K562 (cell line): ENCODE data around the gene PTPN13. TPM values are rescaled to one million over a fixed set of nuclear protein-coding genes. Genes with fewer than 3 reads are reported as not detected.

Source experiments
- ATAC-seq: fragments of 200-7000 bp; cut with Tn5 transposase; 3 replicates; pipeline ENCODE4 v1.9.1; 2020; ENCODE audit warnings: moderate library complexity
- BruUV-seq: library from RNA; stranded (reverse); fragments of 400-500 nt; replicated peaks from 2 replicates; lab custom pipeline; 2021; lab: Mats Ljungman, UMichigan
- CTCF ChIA-PET: fragments of 300-600 bp; formaldehyde crosslinking; extraction: SDS; loops from one replicate; lab custom pipeline; 2021; ENCODE audit warnings: low intra/inter-chr PET ratio; lab: Yijun Ruan, JAX
- POLR2A ChIA-PET: fragments of 300-600, 350-650 bp; sonication (Branson Sonifier 250); formaldehyde crosslinking; extraction: SDS; loops from one replicate; lab custom pipeline; 2021; ENCODE audit warnings: antibody characterized with exemption, inconsistent platforms; lab: Yijun Ruan, JAX
- DNase-seq, 4 experiments: peaks; one replicate each; pipeline versions ENCODE4 v3.0.0 to v3.0.0-alpha.2; 2011 to 2018; ENCODE audit warnings: low spot score in 3 of 4, mixed read lengths in 3 of 4; ENCODE audit errors: extremely low read depth in 1 of 4
- FAIRE-seq: peaks from 2 replicates; lab custom pipeline; 2011; peaks lifted over from hg19 to GRCh38; lab: Jason Lieb, UNC
- H2AFZ ChIP-seq: 2 replicates; pipeline ENCODE4 v1.6.0; 2011; ENCODE audit warnings: low read depth, low read length, control low read depth, inconsistent platforms
- H3K27ac ChIP-seq: fragments of 200-600 bp; 3 replicates; pipeline ENCODE4 v1.8.0; 2011; ENCODE audit warnings: low read depth, mild to moderate bottlenecking, control low read depth, inconsistent platforms, low read length, moderate library complexity, mixed read lengths; ENCODE audit errors: extremely low read depth
- H3K27me3 ChIP-seq, 2 experiments: fragments of 300-600 bp in 1 of 2; 2 replicates in 1 of 2; 3 replicates in 1 of 2; pipeline versions ENCODE4 v1.6.0 to v1.8.0; 2011; ENCODE audit warnings: inconsistent platforms in 2 of 2, low read length in 2 of 2, mild to moderate bottlenecking in 1 of 2, mixed read lengths in 1 of 2, moderate library complexity in 1 of 2; ENCODE audit not compliant: control insufficient read depth in 2 of 2, insufficient read depth in 2 of 2
- H3K36me3 ChIP-seq: fragments of 300-600 bp; 3 replicates; pipeline ENCODE4 v1.8.0; 2011; ENCODE audit warnings: mild to moderate bottlenecking, low read length, inconsistent platforms; ENCODE audit not compliant: control insufficient read depth, insufficient read depth
- H3K4me1 ChIP-seq, 2 experiments: fragments of 200-600 bp in 1 of 2; replicated peaks in 1 of 2; 2 replicates in 1 of 2; 3 replicates in 1 of 2; pipeline versions ENCODE4 v1.5.1 to v1.8.0; 2011; ENCODE audit warnings: inconsistent platforms in 2 of 2, low read length in 2 of 2, mild to moderate bottlenecking in 1 of 2, mixed read lengths in 1 of 2, moderate library complexity in 1 of 2; ENCODE audit not compliant: control insufficient read depth in 2 of 2, insufficient read depth in 2 of 2
- H3K4me2 ChIP-seq: 2 replicates; pipeline ENCODE4 v1.6.1; 2011; ENCODE audit warnings: low read length, control low read depth, inconsistent platforms, mixed read lengths; ENCODE audit not compliant: insufficient read depth
- H3K4me3 ChIP-seq: fragments of 200-600 bp; sonication (generic), shearing (Covaris generic); 2 replicates; pipeline ENCODE4 v1.5.1; 2016; ENCODE audit warnings: control low read depth, inconsistent platforms
- H3K79me2 ChIP-seq: fragments of 200-600 bp; 3 replicates; pipeline ENCODE4 v1.8.0; 2011; ENCODE audit warnings: low read length, inconsistent platforms; ENCODE audit not compliant: control insufficient read depth, insufficient read depth
- H3K9ac ChIP-seq, 2 experiments: 2 replicates each; pipeline versions ENCODE4 v1.6.0 to v1.6.1; 2011; ENCODE audit warnings: low read depth in 2 of 2, low read length in 2 of 2, control low read depth in 1 of 2, inconsistent platforms in 1 of 2, mild to moderate bottlenecking in 1 of 2, mixed read lengths in 1 of 2; ENCODE audit not compliant: insufficient read depth in 1 of 2
- H3K9me1 ChIP-seq: one replicate; pipeline ENCODE4 v1.6.0; 2011; ENCODE audit warnings: inconsistent platforms, mild to moderate bottlenecking, low read length, moderate library complexity; ENCODE audit not compliant: control insufficient read depth, insufficient read depth
- H3K9me3 ChIP-seq: replicated peaks from 2 replicates; pipeline ENCODE4 v1.5.1; 2011; ENCODE audit warnings: low read depth, low read length, inconsistent platforms; ENCODE audit not compliant: control insufficient read depth, insufficient read depth
- H4K20me1 ChIP-seq: replicated peaks from 2 replicates; pipeline ENCODE4 v1.6.1; 2011; ENCODE audit warnings: low read length, inconsistent platforms, mixed read lengths; ENCODE audit not compliant: control insufficient read depth, insufficient read depth
- ASH1L ChIP-seq: fragments of 450-650 bp; IDR thresholded peaks from 2 replicates; pipeline ENCODE4 v1.6.1; 2018; ENCODE audit warnings: borderline replicate concordance, mild to moderate bottlenecking, low read depth; ENCODE audit not compliant: partially characterized antibody
- CBX5 ChIP-seq: IDR thresholded peaks from 2 replicates; pipeline ENCODE4 v1.6.1; 2014; ENCODE audit warnings: low read depth, borderline replicate concordance
- CREB5 ChIP-seq: fragments of 250-450 bp; sonication (Bioruptor Pico); IDR thresholded peaks from 2 replicates; pipeline ENCODE4 v1.5.0; 2020; ENCODE audit warnings: mild to moderate bottlenecking
- FOXA3 ChIP-seq, 2 experiments: fragments of 450-650 bp in 1 of 2; sonication (generic) in 1 of 2; formaldehyde crosslinking; IDR thresholded peaks in 1 of 2; conservative IDR thresholded peaks in 1 of 2; 2 replicates each; pipeline versions ENCODE4 v1.4.0 to v1.8.0; 2020 to 2022; ENCODE audit warnings: mild to moderate bottlenecking in 2 of 2, missing genetic modification reagents in 1 of 2
- HSF4 ChIP-seq: fragments of 250-450 bp; sonication (Bioruptor Pico); IDR thresholded peaks from 2 replicates; pipeline ENCODE4 v2.1.2; 2022; ENCODE audit warnings: mild to moderate bottlenecking, moderate library complexity, borderline replicate concordance
- MAFG ChIP-seq: fragments of 450-650 bp; conservative IDR thresholded peaks from 2 replicates; pipeline ENCODE4 v1.6.1; 2016; ENCODE audit warnings: missing genetic modification characterization, missing compliant biosample characterization
- POLR2AphosphoS2 ChIP-seq: IDR thresholded peaks from 2 replicates; pipeline ENCODE4 v1.6.1; 2012; ENCODE audit warnings: low read length, improper control_type of control experiment
- SNIP1 ChIP-seq: fragments of 450-650 bp; IDR thresholded peaks from 2 replicates; pipeline ENCODE4 v1.7.1; 2017; ENCODE audit warnings: low read depth, mild to moderate bottlenecking
- TARDBP ChIP-seq: fragments of 450-650 bp; IDR thresholded peaks from 2 replicates; pipeline ENCODE4 v1.6.1; 2016
- TBP ChIP-seq: optimal IDR thresholded peaks from 2 replicates; pipeline ENCODE3; 2011; ENCODE audit warnings: low read depth, low read length, improper control_type of control experiment
- ZNF41 ChIP-seq: fragments of 250-450 bp; sonication (Bioruptor Pico); conservative IDR thresholded peaks from 2 replicates; pipeline ENCODE4 v1.4.0; 2020; ENCODE audit warnings: mild to moderate bottlenecking
- WGBS: fragments of 100-300 bp; shearing (Covaris generic); methylation state at CpG from one replicate; pipeline ENCODE4 v1.1.6; 2016; ENCODE audit warnings: low coverage, mixed read lengths; ENCODE audit not compliant: insufficient coverage; ENCODE audit errors: missing lambda C conversion rate; 5-methylcytosine and 5-hydroxymethylcytosine counted together
- in situ Hi-C: fragments of 300-500 bp; cut with MboI; formaldehyde crosslinking; loops from 4 replicates; pipeline ENCODE4 v1.15.0; 2018; ENCODE audit warnings: inconsistent platforms, mixed read lengths
- intact Hi-C: fragments of 100-400 bp; cut with micrococcal nuclease; formaldehyde crosslinking; loops from 2 replicates; pipeline ENCODE4 v1.14.2; 2022
- polyA plus RNA-seq, 8 experiments: library from polyadenylated mRNA; depleted of rRNA in 4 of 8; stranded (reverse) in 5 of 8; unstranded in 3 of 8; fragments of >200 nt; fragmentation: Nextera tagmentation in 2 of 8; fragmentation: Illumina TruSeq in 1 of 8; extraction: Ambion mirVana in 2 of 8; extraction: Trizol in 1 of 8; gene quantifications; 2 replicates each; pipeline versions ENCODE4 v1.2.1 to v1.2.3, GENCODE V29; 2011 to 2014; ENCODE audit warnings: inconsistent platforms in 1 of 8, missing spikeins in 1 of 8
- total RNA-seq, 7 experiments: library from RNA; depleted of rRNA in 6 of 7; stranded (reverse); fragments of >200 nt in 6 of 7; fragmentation: Illumina TruSeq in 2 of 7; extraction: Trizol in 2 of 7; gene quantifications; 2 replicates each; pipeline versions ENCODE4 v1.2.1 to v1.2.3, GENCODE V29; 2011 to 2021; ENCODE audit warnings: low replicate concordance in 1 of 7
- TF ChIP-seq, protein P1 (sequence below): sonication (generic); formaldehyde crosslinking; IDR thresholded peaks from 2 replicates; pipeline ENCODE4 v1.8.0; 2023; ENCODE audit warnings: mild to moderate bottlenecking, missing genetic modification reagents
- TF ChIP-seq, protein P2 (sequence below): sonication (generic); formaldehyde crosslinking; IDR thresholded peaks from 2 replicates; pipeline ENCODE4 v1.8.1; 2023; ENCODE audit warnings: mild to moderate bottlenecking, missing genetic modification reagents

The PTPN13 gene
- total and polyA plus RNA-seq, 9 of the 15 experiments (the other 6 are each of a cell fraction or from before 2014, with no cell fraction given), result 0.33 TPM; not detected in 8

DNA sequence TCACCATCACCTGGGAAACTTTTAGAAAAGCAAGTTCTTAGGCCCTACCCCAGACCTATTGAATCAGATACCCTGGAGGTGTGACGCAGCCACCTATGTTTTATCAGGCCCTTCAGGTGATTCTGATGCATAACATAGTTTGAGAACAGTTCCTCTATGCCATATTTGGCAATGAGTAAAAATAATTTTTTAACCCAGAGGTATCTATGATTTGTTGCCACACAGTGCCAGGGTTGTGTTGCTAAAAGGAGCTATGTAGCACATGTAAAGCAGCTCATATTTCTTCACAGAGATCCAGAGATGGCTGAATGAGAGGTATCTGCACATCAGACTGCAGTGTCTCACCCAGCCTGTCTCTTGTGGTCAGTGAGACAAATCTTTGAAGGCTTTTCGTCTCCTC, 85.3 kb downstream of the PTPN13 start (continued):
- TF ChIP-seq ASH1L, result no peak
- no peak for TF ChIP-seq TBP
- no peak for TF ChIP-seq MAFG (tag)
- TF ChIP-seq FOXA3 (CRISPR knock-in tag; conservative IDR thresholded peaks at IDR 0.05 in 1 of 2, IDR thresholded peaks at IDR 0.05 in 1 of 2), result no peak
- no peak for TF ChIP-seq TARDBP
- no peak for TF ChIP-seq POLR2AphosphoS2
- no peak for TF ChIP-seq SNIP1

DNA sequence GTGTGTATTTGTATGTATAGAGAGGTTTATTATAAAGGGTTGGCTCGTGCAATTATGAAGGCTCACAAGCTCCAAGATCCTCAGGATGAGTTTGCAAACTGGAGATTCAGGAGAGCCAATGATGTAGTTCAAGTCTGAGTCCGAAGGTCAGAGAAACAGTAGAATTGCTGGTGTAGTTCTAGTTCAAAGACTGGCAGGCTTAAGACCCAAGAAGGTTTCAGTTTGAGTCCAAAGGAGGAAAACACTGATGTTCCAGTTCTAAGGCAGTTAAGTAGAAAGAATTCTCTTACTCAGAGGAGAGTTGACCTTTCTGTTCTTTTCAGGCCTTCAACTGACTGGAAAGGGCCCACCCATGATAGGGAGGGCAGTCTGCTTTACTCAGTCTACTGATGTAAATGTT, 89.1 kb downstream of the PTPN13 start:
- Histone ChIP-seq H3K4me2 (no peak overlapping the region), H4K20me1 (no peaks in the 10 kb centered on the region), H3K27me3 (no peaks in the 10 kb centered on the region), H3K79me2 (no peaks in the 10 kb centered on the region), H2AFZ (no peak overlapping the region), H3K9me3 (no peaks in the 10 kb centered on the region), H3K9ac (no peak overlapping the region), H3K4me1 (no peaks in the 10 kb centered on the region), H3K9me1 (no peaks in the 10 kb centered on the region), H3K27ac (no peak overlapping the region)
- ChIA-PET CTCF (interaction anchor here (0.7 kb wide), 1 partner anchor 838 kb away, joined by 3 read pairs; no protein-coding TSS in a partner anchor), POLR2A (no interaction called here)
- 0% methylated on average over 2 of the region's 2 CpGs for WGBS
- in situ Hi-C loops, result no loop called here
- DNase-seq (no peak), ATAC-seq (no peak)
- no TSS peak for BruUV-seq
- intact Hi-C loops, result no loop called here
- TF ChIP-seq HSF4 (CRISPR knock-in tag) (no peak), ZNF41 (no peak), CREB5 (no peak), CBX5 (no peak)
- TF ChIP-seq, protein P1, sequence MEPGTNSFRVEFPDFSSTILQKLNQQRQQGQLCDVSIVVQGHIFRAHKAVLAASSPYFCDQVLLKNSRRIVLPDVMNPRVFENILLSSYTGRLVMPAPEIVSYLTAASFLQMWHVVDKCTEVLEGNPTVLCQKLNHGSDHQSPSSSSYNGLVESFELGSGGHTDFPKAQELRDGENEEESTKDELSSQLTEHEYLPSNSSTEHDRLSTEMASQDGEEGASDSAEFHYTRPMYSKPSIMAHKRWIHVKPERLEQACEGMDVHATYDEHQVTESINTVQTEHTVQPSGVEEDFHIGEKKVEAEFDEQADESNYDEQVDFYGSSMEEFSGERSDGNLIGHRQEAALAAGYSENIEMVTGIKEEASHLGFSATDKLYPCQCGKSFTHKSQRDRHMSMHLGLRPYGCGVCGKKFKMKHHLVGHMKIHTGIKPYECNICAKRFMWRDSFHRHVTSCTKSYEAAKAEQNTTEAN (CRISPR knock-in tag), result no peak
- TF ChIP-seq, protein P2, sequence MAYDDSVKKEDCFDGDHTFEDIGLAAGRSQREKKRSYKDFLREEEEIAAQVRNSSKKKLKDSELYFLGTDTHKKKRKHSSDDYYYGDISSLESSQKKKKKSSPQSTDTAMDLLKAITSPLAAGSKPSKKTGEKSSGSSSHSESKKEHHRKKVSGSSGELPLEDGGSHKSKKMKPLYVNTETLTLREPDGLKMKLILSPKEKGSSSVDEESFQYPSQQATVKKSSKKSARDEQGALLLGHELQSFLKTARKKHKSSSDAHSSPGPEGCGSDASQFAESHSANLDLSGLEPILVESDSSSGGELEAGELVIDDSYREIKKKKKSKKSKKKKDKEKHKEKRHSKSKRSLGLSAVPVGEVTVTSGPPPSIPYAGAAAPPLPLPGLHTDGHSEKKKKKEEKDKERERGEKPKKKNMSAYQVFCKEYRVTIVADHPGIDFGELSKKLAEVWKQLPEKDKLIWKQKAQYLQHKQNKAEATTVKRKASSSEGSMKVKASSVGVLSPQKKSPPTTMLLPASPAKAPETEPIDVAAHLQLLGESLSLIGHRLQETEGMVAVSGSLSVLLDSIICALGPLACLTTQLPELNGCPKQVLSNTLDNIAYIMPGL (CRISPR knock-in tag), result no peak
- TF ChIP-seq, all 486 proteins: peak for 0
- Histone ChIP-seq H3K4me3 (no peak overlapping the region), H3K36me3 (no peaks in the 10 kb centered on the region)
- no peak for FAIRE-seq
